Thyroid gland (tissue), 4 donors: Measurements from ENCODE around the gene YAP1.

Experiments
- POLR2A ChIP-seq, 2 donors: fragments of 450-650 bp; IDR thresholded peaks; one replicate each; pipeline ENCODE4 v1.6.1; 2017; ENCODE audit warnings: antibody characterized with exemption in 2 of 2, mild to moderate bottlenecking in 2 of 2, moderate library complexity in 1 of 2
- TF ChIP-seq, protein P1 (sequence below), 6 experiments: fragments of 200-600 bp in 3 of 6; fragments of 450-650 bp in 3 of 6; sonication (generic) in 3 of 6; IDR thresholded peaks; one replicate each; pipeline ENCODE4 v1.5.1; 2016 to 2019; ENCODE audit warnings: antibody characterized with exemption in 6 of 6, mild to moderate bottlenecking in 2 of 6, inconsistent platforms in 1 of 6, moderate library complexity in 1 of 6

- TF ChIP-seq POLR2A (IDR thresholded peaks at IDR 0.05): no peak
- TF ChIP-seq, protein P1, sequence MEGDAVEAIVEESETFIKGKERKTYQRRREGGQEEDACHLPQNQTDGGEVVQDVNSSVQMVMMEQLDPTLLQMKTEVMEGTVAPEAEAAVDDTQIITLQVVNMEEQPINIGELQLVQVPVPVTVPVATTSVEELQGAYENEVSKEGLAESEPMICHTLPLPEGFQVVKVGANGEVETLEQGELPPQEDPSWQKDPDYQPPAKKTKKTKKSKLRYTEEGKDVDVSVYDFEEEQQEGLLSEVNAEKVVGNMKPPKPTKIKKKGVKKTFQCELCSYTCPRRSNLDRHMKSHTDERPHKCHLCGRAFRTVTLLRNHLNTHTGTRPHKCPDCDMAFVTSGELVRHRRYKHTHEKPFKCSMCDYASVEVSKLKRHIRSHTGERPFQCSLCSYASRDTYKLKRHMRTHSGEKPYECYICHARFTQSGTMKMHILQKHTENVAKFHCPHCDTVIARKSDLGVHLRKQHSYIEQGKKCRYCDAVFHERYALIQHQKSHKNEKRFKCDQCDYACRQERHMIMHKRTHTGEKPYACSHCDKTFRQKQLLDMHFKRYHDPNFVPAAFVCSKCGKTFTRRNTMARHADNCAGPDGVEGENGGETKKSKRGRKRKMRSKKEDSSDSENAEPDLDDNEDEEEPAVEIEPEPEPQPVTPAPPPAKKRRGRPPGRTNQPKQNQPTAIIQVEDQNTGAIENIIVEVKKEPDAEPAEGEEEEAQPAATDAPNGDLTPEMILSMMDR (IDR thresholded peaks at IDR 0.05): no peak
These were observed 45.9 kb upstream of the YAP1 start for GRCh38 chr11:102064316-102064715.
